ENCODE results near the gene CDCP2.

CDCP2 gene

GRCh38 chr1:54120698-54121481, 31.9 kb downstream of the CDCP2 start:
- ChIA-PET POLR2A (no interaction called here), CTCF (interaction anchor here (0.6 to 8.3 kb wide), 19 partner anchors 9 to 371 kb away, joined by 3 to 94 read pairs (median 4); no protein-coding TSS in a partner anchor)
- DNase-seq (ENCODE audit: low read depth, low spot score): no peak
- TF ChIP-seq, protein P1, sequence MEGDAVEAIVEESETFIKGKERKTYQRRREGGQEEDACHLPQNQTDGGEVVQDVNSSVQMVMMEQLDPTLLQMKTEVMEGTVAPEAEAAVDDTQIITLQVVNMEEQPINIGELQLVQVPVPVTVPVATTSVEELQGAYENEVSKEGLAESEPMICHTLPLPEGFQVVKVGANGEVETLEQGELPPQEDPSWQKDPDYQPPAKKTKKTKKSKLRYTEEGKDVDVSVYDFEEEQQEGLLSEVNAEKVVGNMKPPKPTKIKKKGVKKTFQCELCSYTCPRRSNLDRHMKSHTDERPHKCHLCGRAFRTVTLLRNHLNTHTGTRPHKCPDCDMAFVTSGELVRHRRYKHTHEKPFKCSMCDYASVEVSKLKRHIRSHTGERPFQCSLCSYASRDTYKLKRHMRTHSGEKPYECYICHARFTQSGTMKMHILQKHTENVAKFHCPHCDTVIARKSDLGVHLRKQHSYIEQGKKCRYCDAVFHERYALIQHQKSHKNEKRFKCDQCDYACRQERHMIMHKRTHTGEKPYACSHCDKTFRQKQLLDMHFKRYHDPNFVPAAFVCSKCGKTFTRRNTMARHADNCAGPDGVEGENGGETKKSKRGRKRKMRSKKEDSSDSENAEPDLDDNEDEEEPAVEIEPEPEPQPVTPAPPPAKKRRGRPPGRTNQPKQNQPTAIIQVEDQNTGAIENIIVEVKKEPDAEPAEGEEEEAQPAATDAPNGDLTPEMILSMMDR (IDR thresholded peaks at IDR 0.05; ENCODE audit: insufficient read depth, low read length, missing control alignments): no peak
- H3K4me3 ChIP-seq (ENCODE audit: low read depth, low read length): peak overlapping the region; percentile 20; the same call in 1 of the 2 replicates

DNA sequence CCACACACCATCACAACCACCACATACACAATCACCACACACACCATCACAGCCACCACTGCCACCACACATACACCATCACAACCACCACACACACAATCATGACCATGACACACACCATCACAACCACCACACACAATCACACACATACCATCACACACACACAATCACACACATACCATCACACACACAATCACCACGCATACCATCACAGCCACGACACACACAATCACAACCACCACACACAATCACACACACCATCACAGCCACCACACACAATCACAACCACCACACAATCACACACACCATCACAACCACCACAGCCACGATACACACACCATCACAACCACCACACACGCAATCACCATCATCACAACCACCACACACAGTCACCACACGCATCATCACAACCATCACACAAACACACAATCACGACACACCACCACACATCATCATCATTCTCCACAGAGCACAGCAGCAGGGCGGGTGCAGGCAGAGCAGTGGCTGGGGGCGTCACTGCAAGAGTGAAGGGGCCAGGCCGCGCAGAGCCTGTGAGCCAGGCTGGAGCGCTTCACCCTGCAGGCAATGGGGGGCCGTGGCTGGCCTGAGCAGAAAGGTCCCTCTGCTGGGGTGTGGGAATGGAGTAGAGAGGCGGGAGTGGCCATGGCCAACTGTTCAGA, 32.6 kb downstream of the CDCP2 start:
- TF ChIP-seq, protein P1 (IDR thresholded peaks at IDR 0.05; ENCODE audit: insufficient read depth, low read length, missing control alignments): no peak
- ChIA-PET POLR2A (no interaction called here), CTCF (interaction anchor here (1.3 to 8.3 kb wide), 5 partner anchors 12 to 369 kb away, joined by 3 to 94 read pairs (median 21); no protein-coding TSS in a partner anchor)
- no peak overlapping the region for H3K4me3 ChIP-seq (ENCODE audit: low read depth, low read length)
- no peak for DNase-seq (ENCODE audit: low read depth, low spot score)

- DNase-seq (ENCODE audit: low read depth, low spot score): peak; percentile 46
- no peak overlapping the region for H3K4me3 ChIP-seq (ENCODE audit: low read depth, low read length)
- POLR2A ChIA-PET: interaction anchor here (1.0 to 1.6 kb wide), 5 partner anchors 19 to 371 kb away, joined by 4 to 8 read pairs (median 6); partner anchors contain the start of genes CYB5RL and MRPL37
- CTCF ChIA-PET: interaction anchor here (1.1 to 3.2 kb wide), 11 partner anchors 9 to 380 kb away, joined by 3 to 21 read pairs (median 3); no protein-coding TSS in a partner anchor
- TF ChIP-seq, protein P1 (IDR thresholded peaks at IDR 0.05; ENCODE audit: insufficient read depth, low read length, missing control alignments): no peak
Observed at GRCh38 chr1:54118704-54119103, 34.1 kb downstream of the CDCP2 start.

DNA sequence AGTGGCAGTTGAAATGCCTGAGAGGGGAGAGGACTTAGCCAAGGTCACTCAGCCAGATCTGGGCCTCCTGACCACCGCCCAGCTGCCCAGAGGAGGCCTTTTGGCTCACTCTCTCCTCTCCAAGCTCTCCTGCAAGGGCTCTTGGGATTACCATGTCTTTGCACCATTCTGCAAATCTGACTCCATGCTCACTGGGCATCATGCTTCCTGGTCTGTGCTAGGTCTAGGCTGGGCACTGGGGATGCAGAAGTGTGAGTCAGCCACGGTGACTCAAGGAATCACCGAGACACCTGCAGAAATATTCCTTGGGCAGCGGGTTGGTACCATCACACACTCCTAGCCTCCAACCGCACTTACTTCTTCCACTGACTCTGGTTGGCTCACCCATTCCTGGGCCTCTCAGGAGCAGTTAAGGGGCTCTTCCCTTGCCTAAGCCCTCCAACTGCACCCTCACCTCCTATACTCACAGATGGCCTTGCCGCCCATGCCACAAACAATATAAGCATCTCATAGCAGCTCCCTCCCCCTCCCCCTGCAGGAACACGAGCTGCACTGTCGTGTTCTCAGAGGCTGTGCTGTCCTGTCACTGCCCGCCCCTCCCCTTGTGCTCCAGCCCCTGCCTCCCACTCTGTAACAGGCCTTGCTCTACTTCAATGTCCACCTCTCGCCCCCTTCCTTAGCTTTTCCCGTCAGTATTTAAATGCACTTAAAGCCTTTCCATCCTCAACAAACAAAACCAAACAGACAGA, 34.8 kb downstream of the CDCP2 start:
- CTCF ChIA-PET: interaction anchor here (0.7 to 3.2 kb wide), 11 partner anchors 8 to 381 kb away, joined by 3 to 21 read pairs (median 4); no protein-coding TSS in a partner anchor
- DNase-seq (ENCODE audit: low read depth, low spot score): no peak
- H3K4me3 ChIP-seq (ENCODE audit: low read depth, low read length): no peak overlapping the region
- TF ChIP-seq, protein P1 (IDR thresholded peaks at IDR 0.05; ENCODE audit: insufficient read depth, low read length, missing control alignments): no peak
- POLR2A ChIA-PET: interaction anchor here (1.0 to 1.6 kb wide), 5 partner anchors 20 to 371 kb away, joined by 4 to 8 read pairs (median 6); partner anchors contain the start of genes CYB5RL and MRPL37

- H3K4me3 ChIP-seq (ENCODE audit: low read depth, low read length): no peak overlapping the region
- no peak for DNase-seq (ENCODE audit: low read depth, low spot score)
- CTCF ChIA-PET: interaction anchor here (0.9 to 1.8 kb wide), 4 partner anchors 11 to 374 kb away, joined by 3 to 9 read pairs (median 4); no protein-coding TSS in a partner anchor
- POLR2A ChIA-PET: no interaction called here
- TF ChIP-seq, protein P1 (IDR thresholded peaks at IDR 0.05; ENCODE audit: insufficient read depth, low read length, missing control alignments): no peak
Observed at GRCh38 chr1:54115520-54115919, 37.3 kb downstream of the CDCP2 start.
